Body of pancreas (tissue), 4 donors: ENCODE measurements around the gene EBF3. TPM values are rescaled to one million over a fixed set of nuclear protein-coding genes. Genes with fewer than 3 reads are reported as not detected.
A peak's percentile ranks its signal among the peaks of the same experiment; 100 is the strongest.

Source experiments
- ATAC-seq: fragments of 150-250 bp; one replicate; pipeline ENCODE4 v1.9.1; 2016
- DNase-seq, 4 donors: peaks; one replicate each; pipeline ENCODE4 v3.0.0-alpha.2; 2019
- H3K27ac ChIP-seq, 4 donors: fragments of 200-600 bp; sonication (generic); 1 replicate in 3 of 4; 2 replicates in 1 of 4; pipeline versions ENCODE4 v1.5.1 to v1.6.1; 2016 to 2019; ENCODE audit warnings: mild to moderate bottlenecking in 1 of 4, mixed read lengths in 1 of 4, moderate library complexity in 1 of 4
- H3K27me3 ChIP-seq, 2 donors: fragments of 200-600 bp; sonication (generic); one replicate each; pipeline ENCODE4 v1.6.0; 2016; ENCODE audit warnings: mild to moderate bottlenecking in 1 of 2
- H3K36me3 ChIP-seq, 2 donors: fragments of 200-600 bp; sonication (generic); replicated peaks in 1 of 2; 2 replicates each; pipeline ENCODE4 v1.5.1; 2016; ENCODE audit warnings: low read depth in 2 of 2; ENCODE audit not compliant: insufficient read depth in 1 of 2
- H3K4me1 ChIP-seq: fragments of 200-600 bp; sonication (generic); one replicate; pipeline ENCODE4 v1.6.0; 2016
- H3K4me3 ChIP-seq, 2 donors: fragments of 200-600 bp; sonication (generic); 1 replicate in 1 of 2; 2 replicates in 1 of 2; pipeline ENCODE4 v1.5.1; 2016 to 2019
- H3K9me3 ChIP-seq, 3 donors: fragments of 200-600 bp; sonication (generic); 1 replicate in 2 of 3; 2 replicates in 1 of 3; pipeline ENCODE4 v1.5.1; 2016
- CTCF ChIP-seq, 7 experiments: fragments of 450-650 bp in 4 of 7; fragments of 200-600 bp in 3 of 7; sonication (generic) in 3 of 7; IDR thresholded peaks; one replicate each; pipeline ENCODE4 v1.5.1; 2016 to 2019; ENCODE audit warnings: antibody characterized with exemption in 7 of 7
- POLR2A ChIP-seq, 3 donors: fragments of 450-650 bp; IDR thresholded peaks; one replicate each; pipeline ENCODE4 v1.6.1; 2016; ENCODE audit warnings: antibody characterized with exemption in 3 of 3, mild to moderate bottlenecking in 2 of 3
- WGBS, 2 donors: methylation state at CpG; one replicate each; pipeline ENCODE4 v1.1.5; 2017; 5-methylcytosine and 5-hydroxymethylcytosine counted together
- intact Hi-C: fragments of 100-400 bp; cut with DNase I; formaldehyde crosslinking; loops from one replicate; pipeline ENCODE4 v1.15.1; 2023
- total RNA-seq, 2 donors: library from RNA; depleted of rRNA; stranded (reverse); fragments of >200 nt; gene quantifications; one replicate each; pipeline ENCODE4 v1.1.0, GENCODE V29; 2016

The EBF3 gene
- total RNA-seq, 2 donors from 2014 or later = 2.3 to 4.6 TPM

- WGBS, 2 donors = 37 to 50% methylated on average over 4 to 6 of the region's 6 CpGs
- intact Hi-C loops = no loop called here
- Histone ChIP-seq H3K27me3 (peaks cover 0 to 8% of the 10 kb centered on the region in 2 donors), H3K9me3 (no peaks in the 10 kb centered on the region), H3K4me1 (peaks cover 5% of the 10 kb centered on the region), H3K4me3 (no peak overlapping the region), H3K36me3 (no peaks in the 10 kb centered on the region), H3K27ac (no peak overlapping the region)
- TF ChIP-seq POLR2A (IDR thresholded peaks at IDR 0.05) = no peak
- TF ChIP-seq CTCF (IDR thresholded peaks at IDR 0.05) = no peak
- ATAC-seq (no peak), DNase-seq (no peak)
Measured at GRCh38 chr10:129881641-129882040, 82.4 kb downstream of the EBF3 start.

GRCh38 chr10:129880191-129880870, 83.7 kb downstream of the EBF3 start:
- ATAC-seq (no peak), DNase-seq (no peak)
- WGBS, 2 donors = 57 to 59% methylated on average over 8 of the region's 8 CpGs
- H3K36me3 ChIP-seq = no peaks in the 10 kb centered on the region
- TF ChIP-seq POLR2A (IDR thresholded peaks at IDR 0.05) (no peak), CTCF (IDR thresholded peaks at IDR 0.05) (no peak)
- no peaks in the 10 kb centered on the region for H3K9me3 ChIP-seq
- intact Hi-C loops = no loop called here
- H3K4me1 ChIP-seq = peaks cover 5% of the 10 kb centered on the region
- H3K27me3 ChIP-seq = peaks cover 0 to 8% of the 10 kb centered on the region in 2 donors
- H3K27ac ChIP-seq = no peak overlapping the region
- H3K4me3 ChIP-seq = no peak overlapping the region

- Histone ChIP-seq H3K4me1 (peaks cover 5% of the 10 kb centered on the region), H3K9me3 (no peaks in the 10 kb centered on the region), H3K27ac (no peak overlapping the region), H3K27me3 (peaks cover 0 to 8% of the 10 kb centered on the region in 2 donors), H3K4me3 (no peak overlapping the region), H3K36me3 (no peaks in the 10 kb centered on the region)
- WGBS, 2 donors = 72 to 73% methylated on average over 14 of the region's 14 CpGs
- no peak for ATAC-seq
- DNase-seq = no peak
- intact Hi-C loops = no loop called here
- TF ChIP-seq POLR2A (IDR thresholded peaks at IDR 0.05) = no peak
- no peak for TF ChIP-seq CTCF (IDR thresholded peaks at IDR 0.05)
Measured at GRCh38 chr10:129879655-129880054, 84.4 kb downstream of the EBF3 start.

- intact Hi-C loops = no loop called here
- ATAC-seq (no peak), DNase-seq (no peak)
- Histone ChIP-seq H3K36me3 (no peaks in the 10 kb centered on the region), H3K27ac (no peak overlapping the region), H3K27me3 (peaks cover 0 to 7% of the 10 kb centered on the region in 2 donors), H3K4me1 (peaks cover under 1% of the 10 kb centered on the region), H3K9me3 (no peaks in the 10 kb centered on the region), H3K4me3 (no peak overlapping the region)
- 73 to 87% methylated on average over 6 of the region's 6 CpGs for WGBS, 2 donors
- no peak for TF ChIP-seq CTCF (IDR thresholded peaks at IDR 0.05)
- no peak for TF ChIP-seq POLR2A (IDR thresholded peaks at IDR 0.05)
Measured at GRCh38 chr10:129878835-129879234, 85.2 kb downstream of the EBF3 start.

GRCh38 chr10:129877773-129878371, 86.2 kb downstream of the EBF3 start:
- Histone ChIP-seq H3K36me3 (no peaks in the 10 kb centered on the region), H3K4me1 (no peaks in the 10 kb centered on the region), H3K27me3 (no peaks in the 10 kb centered on the region), H3K9me3 (no peaks in the 10 kb centered on the region), H3K27ac (no peak overlapping the region), H3K4me3 (no peak overlapping the region)
- TF ChIP-seq CTCF (IDR thresholded peaks at IDR 0.05) (peak in 5 of 7 experiments; percentile 25 to 41 (median 30)), POLR2A (IDR thresholded peaks at IDR 0.05) (no peak)
- 52 to 60% methylated on average over 9 of the region's 9 CpGs for WGBS, 2 donors
- intact Hi-C loops = no loop called here
- DNase-seq = peak in 1 of 4 donors; percentile 24
- no peak for ATAC-seq
